CD4-positive, alpha-beta T cell treated with Interleukin-1 beta for 1 hour (primary cell): ENCODE results near the gene SEZ6L.

Source experiments
- DNase-seq, 2 donors: peaks; one replicate each; pipeline ENCODE4 v3.0.0-alpha.2; 2020 to 2022

Gene SEZ6L

DNA sequence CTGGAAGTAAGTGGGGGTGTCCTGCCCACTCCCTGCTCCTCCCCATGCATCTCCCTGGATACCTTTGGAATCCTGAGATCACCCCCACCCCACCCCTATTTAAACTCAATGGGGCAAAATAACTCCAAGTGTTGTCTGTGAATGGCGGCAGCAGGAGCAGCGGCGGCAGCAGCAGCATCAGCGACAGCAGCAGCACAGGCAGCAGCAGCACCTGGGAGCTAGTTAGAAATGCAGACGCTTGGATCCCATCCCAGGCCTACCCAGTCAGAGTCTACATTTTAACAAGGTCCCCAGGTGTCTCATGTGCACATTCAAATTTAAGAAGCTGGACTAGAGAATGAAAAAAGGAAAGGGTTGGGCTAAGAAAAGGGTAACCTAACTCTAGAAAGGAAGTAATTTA lies 82.6 kb downstream of the SEZ6L start:
- DNase-seq = no peak

DNA sequence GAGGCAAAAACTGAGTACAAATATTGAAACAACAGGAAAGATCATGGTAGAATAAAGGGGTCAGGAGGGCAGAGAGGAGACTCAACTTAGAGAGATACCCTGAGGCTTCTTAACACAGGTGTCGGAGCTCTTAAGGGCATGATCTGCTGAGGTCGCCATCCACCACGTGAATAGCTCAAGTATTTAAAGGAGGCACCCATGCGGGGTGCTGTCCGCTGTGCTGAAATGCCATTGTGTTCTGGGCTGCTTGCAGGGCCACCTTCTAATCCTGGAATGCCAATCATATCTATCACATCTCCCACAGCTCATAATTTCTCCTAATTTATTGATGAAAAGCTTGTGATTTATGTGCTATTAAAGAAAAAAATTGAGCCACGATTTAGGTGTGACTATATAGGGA lies 90.2 kb downstream of the SEZ6L start:
- DNase-seq = no peak

DNA sequence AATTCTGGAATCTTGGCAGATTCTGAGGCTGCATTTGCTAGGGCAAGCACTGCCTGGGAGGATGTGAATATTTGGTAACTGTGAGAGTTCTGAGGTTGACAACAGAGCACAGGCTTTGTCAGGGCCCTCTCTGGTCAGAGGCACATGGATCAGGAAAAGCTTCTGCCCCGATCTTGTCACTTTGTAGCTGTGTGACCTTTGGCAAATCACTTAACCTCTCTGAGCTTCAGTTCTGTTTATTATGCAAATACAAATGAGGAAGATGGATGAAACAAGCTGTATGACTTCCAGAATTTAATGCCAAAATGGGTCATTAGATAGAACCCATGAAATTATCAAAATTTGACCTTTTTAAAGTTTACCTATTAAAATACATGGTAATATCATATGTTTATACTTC lies 94.9 kb downstream of the SEZ6L start:
- no peak for DNase-seq

DNA sequence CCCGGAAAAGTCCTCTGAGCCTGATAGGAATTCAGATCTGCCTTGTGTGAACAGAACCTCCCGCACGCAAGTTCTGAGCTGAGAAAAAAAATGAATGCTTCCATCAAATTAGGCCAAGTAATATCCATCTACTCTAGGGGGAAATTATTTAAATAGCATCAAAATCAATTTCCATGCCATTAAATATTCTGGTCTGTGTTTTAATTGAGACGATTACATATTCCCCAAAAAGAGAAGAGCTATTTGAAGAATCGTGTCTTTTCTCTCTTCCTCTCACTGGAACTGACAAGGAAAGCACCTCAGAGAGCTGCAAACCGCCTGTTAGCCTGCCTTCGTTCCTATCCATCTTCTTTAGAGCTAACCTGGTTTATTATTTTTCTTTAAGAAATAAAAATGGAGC lies 96.0 kb downstream of the SEZ6L start:
- DNase-seq = no peak

DNA sequence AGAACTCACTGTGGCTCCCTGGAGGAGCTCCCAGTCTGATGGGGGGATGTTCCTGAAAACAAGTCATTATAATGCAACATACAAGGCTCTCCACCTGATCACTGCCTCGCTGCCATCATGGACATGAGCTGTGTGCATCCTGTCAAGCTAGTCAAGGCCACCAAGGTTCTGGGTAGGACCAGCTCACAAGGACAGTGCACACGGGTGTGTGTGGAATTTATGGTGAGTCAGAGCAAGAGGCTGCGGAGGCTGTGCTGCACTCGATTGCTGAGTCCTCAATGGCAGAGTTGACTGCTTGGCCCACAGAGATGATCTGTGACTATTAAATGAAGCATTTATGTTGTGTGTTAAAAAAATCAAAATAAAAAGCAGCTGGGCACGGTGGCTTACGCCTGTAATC lies 96.6 kb downstream of the SEZ6L start:
- no peak for DNase-seq

DNA sequence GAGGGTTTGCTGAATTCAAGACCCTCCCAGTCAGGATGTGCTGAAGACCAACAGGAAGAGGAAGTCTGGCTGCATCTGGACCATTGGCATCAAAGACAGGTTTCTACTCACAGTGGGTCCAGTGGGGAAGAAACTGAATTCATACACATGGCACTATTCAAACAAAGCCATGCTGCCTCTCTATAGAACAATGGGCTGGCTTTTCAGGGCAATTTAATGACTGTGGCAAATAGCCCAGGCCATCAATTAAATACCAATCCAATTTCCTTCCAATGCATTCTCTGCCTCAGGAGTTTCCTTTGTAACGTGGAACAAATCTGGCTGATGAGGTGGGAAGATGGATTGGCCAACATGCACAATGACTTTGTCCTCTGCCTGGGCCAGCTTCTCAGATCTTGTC lies 98.6 kb downstream of the SEZ6L start:
- DNase-seq = no peak

DNA sequence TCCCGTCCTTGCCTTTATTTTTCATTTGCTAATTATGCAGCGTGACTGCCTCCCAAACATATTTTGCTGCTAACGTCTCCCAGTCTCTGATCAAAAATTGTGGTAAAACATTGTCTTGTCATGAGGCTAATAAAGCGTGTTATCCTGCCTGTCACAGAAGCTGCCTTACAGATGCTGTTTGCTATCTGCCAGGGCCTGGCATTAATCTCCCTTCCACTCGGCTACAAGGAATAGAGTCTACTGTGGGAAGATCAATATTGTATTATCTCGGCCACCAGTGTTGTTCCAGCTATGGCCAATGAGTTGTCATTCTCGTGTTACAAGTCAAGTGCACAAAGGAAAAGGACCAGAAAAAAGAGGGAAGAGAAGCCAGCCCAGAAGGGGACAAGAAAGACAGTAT lies 100.3 kb downstream of the SEZ6L start:
- no peak for DNase-seq

DNA sequence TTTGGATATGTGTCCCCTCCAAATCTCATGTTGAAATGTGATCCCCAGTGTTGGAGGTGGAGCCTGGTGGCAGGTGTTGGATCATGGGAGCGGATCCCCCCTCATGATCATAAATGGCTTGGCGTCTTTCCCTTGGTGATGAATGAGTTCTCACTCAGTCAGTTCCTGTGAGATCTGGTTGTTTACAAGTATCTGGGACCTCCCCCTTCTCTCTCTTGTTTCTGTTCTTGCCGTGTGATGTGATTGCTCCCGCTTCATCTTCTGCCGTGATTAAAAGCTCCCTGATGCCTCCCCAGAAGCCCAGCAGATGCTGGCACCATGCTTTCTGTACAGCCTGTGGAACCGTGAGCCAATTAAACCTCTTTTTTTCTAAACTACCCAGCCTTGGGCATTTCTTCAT lies 102.2 kb downstream of the SEZ6L start:
- no peak for DNase-seq

DNA sequence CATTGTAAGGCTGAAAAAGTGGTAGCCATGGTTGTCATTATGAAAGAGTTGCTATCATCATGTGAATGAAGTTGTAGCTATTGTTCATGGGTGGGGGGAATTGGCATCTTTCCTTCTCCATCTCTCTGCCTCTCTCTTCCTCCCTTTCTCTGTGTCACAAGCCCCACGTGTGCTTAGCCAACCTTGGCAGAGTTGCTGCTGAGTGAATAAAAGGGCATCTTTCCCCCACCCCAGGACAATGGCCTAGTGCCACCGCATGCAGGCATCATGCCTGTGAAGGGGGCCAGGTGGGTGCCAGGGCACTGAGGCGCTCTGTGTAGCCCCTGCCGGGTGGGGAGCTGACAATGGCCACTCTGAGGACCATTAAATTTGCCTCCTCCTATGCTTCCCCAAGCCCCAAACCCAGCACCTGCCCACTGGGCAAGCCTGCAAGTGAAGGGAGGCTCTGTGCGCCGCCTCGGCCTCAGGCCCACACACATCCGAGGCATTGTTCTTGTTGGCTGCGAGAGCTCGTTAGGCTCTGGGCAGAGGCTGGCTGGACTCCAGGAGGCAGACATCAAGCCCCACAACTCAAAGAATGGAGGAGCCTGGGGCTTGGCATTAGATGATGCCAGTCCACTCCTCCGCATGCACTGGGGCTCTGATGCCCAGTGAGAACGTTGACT lies 103.9 kb downstream of the SEZ6L start:
- DNase-seq = no peak

DNA sequence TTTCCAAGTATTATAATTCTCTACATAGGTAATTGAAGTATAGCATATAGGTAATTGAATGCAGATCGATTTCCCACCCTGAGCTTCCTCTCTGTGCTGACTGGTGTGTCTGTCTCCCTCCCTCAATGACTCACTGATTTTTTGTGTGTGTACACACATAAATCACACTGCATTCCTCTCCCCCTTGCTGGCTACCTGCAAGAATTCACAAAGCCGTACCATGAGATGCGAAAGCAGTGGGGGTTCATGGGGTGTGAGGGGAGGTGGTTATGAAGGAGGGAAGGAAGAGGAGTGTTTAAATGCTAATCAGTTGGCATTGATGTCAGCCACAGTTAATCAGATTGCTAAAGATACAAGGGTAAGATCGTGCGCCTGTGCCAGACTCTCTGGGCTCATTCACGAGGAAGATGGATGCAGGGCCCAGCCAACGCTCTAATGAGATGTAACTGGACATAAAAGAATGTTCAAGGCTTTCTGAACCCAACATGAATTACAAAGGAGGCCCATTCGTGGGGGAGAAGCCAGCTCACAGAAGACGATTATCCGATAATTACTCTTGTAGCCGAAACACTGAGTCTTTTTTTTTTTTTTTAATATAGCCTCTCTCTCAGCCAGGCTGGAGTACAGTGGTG lies 107.4 kb downstream of the SEZ6L start:
- no peak for DNase-seq

DNA sequence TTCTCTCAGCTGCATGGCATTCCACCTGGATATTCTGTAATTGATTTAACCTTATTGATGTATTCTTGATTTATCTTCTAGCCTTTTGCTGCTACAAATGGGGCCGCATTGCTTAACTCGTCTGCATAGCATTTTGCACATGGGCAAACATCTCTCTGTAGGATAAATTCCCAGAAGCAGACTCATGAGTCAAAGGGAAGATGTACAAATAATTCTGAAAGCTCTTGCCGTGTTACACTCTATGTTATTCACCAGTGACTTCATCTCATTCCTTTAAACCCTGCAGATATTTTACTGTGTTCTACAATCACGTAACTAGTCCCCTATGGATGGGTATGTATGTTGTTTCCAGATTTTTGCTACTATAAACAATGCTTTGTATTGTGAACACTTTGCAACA lies 112.7 kb downstream of the SEZ6L start:
- no peak for DNase-seq

DNA sequence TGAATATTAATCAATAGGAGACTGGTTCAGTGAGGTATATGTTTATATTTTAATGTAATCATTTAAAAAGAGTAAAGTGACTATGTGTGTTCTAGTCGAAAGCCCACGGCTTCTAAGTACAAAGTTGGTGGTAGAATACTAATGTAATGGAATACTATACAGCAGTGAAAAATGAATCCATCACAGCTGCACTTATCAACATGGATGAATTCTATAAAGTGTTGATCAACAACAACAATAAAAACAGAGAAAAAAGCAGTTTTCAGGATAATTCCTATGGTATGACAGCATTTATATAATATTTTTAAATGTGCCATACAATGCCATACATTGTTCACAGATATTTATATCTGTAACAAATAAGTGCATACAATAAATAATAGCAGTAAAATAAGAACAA lies 114.1 kb downstream of the SEZ6L start:
- DNase-seq = no peak

DNA sequence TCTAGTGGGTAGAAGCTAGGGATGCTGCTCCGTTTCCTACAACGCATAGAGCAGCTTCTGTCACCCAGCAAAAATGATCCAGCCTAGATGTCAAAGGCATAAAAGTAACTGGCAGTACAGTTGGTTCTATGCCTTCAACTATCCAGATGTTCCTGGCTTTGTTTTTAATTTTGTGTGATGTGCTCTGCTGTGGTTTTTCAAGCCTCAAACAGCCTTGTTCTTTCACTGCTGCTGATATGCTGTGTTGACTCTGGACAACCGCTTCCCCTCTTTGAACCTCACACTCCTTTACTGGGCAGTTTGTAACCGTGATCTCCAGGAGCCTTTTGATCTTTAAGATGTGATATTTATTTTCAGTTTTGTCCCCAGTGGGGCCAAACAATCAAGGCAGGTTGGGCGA lies 116.4 kb downstream of the SEZ6L start:
- no peak for DNase-seq

DNA sequence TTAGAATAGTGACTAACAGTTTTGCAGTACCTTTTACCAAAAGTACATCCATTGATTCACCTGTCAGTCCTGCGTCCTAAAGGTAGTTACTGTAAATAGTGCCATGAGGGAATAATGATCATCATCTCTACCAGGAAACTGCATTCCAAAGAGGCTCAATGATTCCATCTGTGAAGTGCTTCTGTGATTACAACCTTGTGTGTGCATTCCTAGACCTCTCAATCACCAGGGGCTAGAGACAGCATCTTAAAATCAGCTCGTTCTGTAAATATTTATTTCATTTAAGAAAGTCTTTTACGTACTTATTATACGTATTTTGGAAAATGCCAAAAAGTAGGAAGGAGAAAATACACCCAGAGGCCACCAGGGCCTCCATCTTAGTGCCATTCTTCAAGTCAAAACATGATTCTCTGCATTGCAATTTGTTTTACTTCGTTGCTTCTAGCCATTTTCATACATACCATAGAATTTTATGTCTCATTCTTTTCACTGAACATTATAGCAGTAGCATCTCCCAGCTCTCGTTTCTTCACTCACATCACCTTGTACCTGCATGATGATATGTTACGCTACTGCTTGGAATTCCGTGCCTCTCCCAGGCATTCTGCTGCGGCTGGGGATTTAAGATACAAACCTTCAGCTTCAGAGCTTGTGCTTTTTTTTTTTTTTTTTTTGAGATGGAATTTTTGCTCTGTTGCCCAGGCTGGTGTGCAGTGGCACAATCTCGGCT lies 117.0 kb downstream of the SEZ6L start:
- no peak for DNase-seq

DNA sequence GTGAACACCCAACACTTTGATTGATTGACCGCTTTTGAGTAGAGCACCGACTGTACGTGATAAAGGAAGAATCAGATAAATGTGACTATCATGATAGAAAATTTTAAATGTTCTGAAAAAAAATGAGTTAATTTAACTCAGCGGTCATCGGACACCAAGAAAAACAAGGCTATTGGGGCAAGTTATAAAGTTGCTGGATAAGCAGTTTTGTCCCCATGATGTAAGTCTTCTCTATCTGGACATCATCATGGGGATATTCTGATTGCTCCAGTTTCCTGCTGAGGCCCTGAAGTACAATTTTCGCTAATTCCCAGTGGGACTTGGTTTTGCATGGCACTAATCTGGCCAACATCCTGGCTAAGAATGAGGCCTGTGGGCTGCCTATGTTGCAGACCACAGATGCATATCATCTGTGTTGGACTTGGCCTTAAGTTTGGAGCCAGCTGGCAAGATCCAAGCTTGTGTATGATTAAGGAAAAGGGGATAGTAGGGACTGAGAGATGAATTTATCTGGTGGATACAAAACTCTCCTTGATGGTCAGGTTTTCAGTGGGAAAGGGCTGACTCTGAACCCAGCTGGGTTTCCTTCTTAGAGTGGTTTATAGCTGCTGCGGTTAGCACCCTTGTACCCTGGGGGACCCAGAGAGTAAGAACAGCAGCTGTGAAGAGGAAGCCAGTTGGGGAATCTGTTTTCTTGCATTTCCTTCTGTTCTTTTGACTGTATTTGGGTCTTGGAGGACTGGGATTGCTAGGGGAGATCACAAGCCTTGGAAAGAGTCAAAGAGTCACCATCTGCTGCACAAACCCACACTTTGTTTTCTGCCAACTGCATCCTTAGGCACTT lies 118.3 kb downstream of the SEZ6L start:
- no peak for DNase-seq

DNA sequence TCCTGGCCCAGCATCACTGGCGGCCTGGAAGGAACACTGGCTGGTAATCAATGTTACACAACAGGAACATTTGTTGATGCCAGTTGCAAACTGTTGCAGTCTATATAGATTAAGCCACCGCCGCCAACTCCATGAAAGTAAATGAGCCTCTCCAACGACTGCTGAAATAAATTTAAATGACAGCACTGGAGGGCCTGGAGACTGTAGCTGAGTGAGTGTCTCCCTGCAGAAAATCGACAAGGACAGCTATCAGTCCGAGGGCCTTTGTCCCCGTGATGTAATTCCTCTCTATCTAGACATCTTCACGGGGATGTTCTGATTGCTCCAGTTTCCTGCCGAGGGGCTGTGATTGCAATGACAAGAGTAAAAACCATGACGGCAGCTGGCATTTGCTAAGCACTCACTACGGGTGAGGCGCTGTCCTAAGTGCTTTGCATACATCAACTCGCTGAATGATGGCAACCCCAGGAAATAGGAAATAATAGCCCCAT lies 120.4 kb downstream of the SEZ6L start:
- DNase-seq = no peak

DNA sequence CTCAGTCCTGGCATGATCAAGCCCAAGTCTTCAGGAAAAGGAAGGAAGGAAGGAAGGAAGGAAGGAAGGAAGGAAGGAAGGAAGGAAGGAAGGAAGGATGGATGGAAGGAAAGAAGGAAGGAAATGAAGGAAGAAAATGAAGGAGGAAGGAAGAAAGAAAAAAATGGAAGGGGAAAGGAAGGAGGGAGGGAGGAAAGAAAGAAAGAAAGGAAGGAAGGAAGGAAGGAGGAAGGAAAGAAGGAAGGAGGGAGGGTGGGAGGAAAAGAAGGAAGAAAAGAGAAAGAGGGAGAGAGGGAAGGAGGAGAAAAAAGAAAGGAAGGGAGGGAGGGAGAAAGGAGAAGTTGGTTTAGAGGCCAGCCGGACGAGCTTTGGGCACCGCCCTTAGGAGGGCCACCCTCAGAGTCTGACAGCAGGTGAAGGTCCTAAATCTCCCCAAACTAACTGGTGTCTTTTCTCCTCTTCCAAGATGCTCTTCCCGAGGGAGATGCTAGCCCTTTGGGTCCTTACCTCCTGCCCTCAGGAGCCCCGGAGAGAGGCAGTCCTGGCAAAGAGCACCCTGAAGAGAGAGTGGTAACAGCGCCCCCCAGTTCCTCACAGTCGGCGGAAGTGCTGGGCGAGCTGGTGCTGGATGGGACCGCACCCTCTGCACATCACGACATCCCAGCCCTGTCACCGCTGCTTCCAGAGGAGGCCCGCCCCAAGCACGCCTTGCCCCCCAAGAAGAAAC lies 122.8 kb downstream of the SEZ6L start:
- no peak for DNase-seq

DNA sequence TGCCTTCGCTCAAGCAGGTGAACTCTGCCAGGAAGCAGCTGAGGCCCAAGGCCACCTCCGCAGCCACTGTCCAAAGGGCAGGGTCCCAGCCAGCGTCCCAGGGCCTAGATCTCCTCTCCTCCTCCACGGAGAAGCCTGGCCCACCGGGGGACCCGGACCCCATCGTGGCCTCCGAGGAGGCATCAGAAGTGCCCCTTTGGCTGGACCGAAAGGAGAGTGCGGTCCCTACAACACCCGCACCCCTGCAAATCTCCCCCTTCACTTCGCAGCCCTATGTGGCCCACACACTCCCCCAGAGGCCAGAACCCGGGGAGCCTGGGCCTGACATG lies 123.4 kb downstream of the SEZ6L start:
- no peak for DNase-seq

DNA sequence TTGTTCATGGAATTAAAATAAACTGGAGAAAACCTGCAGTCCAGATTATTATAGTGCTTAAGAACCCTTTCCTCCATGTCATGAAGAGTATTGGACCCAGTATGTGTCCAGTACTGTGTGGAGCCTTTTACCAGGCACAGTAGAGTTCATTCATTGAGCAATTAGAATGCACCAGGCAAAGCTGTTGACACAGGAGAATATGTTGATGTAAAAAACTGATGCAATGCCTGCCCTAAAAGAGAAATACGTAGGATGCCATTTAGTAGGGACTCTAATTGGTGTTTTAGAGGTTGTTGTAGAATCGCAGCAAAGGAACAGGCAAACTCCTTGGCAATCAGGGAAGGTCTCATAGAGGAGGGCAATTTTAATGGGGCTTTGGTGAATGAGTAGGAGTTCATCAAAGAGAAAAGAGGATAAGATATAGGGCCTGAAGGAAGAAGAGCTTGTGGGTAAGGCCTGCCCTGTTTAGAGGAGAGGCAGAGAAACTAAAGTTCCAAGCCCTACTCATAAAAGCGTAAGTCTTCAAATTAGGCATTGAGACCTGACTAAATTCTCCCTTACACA lies 126.4 kb downstream of the SEZ6L start:
- DNase-seq = no peak

DNA sequence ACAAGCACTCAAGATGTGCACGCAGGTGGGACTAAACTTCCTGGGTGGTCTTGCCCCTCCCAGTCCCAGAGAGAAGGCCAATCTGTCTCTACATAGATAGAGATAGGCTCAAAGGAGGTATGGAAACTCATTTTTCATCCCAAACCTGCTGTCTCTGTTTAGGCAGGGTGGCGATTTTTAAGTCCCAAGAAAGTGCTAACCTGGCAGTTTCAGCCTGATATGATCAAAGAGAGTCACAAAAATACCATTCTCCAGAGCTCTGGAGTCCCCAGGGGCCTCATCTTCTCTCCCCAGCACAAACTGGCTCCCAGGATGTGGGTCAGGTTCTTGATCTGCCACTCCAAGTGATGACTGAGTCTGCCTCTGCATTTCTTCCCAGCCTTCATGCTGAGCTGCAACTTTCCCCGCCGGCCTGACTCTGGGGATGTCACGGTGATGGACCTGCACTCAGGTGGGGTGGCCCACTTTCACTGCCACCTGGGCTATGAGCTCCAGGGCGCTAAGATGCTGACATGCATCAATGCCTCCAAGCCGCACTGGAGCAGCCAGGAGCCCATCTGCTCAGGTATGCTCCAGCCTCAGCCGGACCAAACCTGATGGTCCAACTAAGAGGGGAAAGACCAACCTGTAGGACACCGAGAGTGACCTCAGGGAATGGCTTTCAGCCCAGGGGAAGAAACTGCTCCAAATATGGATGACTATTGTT lies 129.5 kb downstream of the SEZ6L start:
- no peak for DNase-seq

DNA sequence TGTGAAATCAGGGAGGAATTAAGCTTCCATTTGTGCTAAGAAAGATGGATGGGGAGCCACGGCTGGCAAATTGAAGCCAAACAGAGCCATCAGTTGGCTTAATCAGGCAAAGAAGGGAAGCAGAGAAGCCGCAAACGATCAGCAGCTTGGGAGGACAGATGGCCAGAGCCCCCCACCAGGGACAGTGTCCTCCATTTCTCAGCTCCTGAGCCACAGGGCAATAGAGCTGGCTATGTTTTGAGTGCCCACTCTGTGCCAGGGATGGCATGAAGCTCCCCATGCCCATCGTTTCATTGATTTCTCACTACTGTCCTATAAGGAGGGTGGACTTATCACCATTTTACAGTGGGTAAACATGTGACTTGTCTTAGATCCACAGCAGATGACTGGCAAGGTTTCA lies 133.5 kb downstream of the SEZ6L start:
- no peak for DNase-seq

DNA sequence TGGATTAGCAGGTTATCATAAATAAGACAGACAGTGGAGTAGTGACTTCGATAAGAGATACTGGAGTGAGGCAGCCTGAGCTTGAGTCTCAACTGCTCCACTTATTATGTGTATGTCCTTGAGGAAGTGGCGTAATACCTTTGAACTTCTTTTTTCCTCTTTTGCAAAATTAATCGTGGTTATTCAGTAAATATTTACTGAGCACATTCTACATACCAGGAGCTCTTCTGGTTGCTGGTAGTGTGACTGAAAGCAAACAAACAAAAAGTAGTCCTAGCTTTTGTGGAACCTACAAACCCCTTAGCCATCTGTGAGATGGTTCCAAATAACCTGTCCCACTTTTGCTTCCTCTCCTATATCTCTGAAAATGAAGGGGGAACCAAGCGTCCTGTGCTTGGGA lies 134.2 kb downstream of the SEZ6L start:
- no peak for DNase-seq
